Measurements from ENCODE around the gene TLE6. TPM values are rescaled to one million over a fixed set of nuclear protein-coding genes. Genes with fewer than 3 reads are reported as not detected.

Gene TLE6
- total and polyA plus RNA-seq, 10 of the 15 experiments (the other 5 are each of a cell fraction or from before 2014, with no cell fraction given), result 2.7 to 13.8 (median 6.4) TPM

DNA sequence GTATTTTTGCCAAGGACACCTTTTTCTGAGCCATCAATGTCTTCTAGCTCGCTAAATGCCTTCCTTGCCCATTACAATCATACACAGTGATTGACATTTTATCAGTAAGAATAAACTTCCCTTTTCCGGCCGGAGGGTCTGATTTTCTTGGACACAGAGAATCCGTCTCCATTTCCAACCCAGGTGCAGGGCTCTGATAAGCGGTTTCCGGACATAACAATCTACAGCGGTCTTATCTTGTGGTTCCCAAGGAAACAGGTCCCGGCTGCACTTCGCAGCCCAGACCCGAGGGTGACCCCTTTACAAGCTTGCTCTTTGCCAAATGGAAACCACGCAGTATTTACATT lies 27.5 kb upstream of the TLE6 start:
- H3K9ac ChIP-seq (ENCODE audit: control insufficient read depth, insufficient read depth, low read length), result peak overlapping the region; percentile 87
- ChIA-PET POLR2A (interaction anchor here (0.6 to 1.5 kb wide), 8 partner anchors 8 to 237 kb away, joined by 3 to 8 read pairs (median 4); partner anchors contain the start of genes THOP1 and ZNF57), SMC1A (ENCODE audit: uncharacterized antibody, unreplicated experiment) (interaction anchor here (0.7 to 2.9 kb wide), 14 partner anchors 9 to 303 kb away, joined by 3 to 13 read pairs (median 3); partner anchors contain the start of gene TLE6), CTCF (interaction anchor here (0.7 to 4.3 kb wide), 32 partner anchors 9 to 355 kb away, joined by 3 to 43 read pairs (median 5); partner anchors contain the start of genes GNA11, GNA15 and TLE6), RAD21 (ENCODE audit: unreplicated experiment) (interaction anchor here (0.7 to 2.4 kb wide), 14 partner anchors 11 to 302 kb away, joined by 3 to 16 read pairs (median 4); partner anchors contain the start of genes TLE6 and ZNF57)
- H3K4me1 ChIP-seq (ENCODE audit: control insufficient read depth, insufficient read depth, low read length), result peaks cover 3% of the 10 kb centered on the region
- H3K4me3 ChIP-seq, result peak overlapping the region; percentile 83
- in situ Hi-C loops (cut with MboI) (no loop called here), intact Hi-C loops (cut with micrococcal nuclease; ENCODE audit: unreplicated experiment) (loop anchor here (10.0 kb wide), 1 partner anchor 65 kb away; no protein-coding TSS in a partner anchor)
- WGBS (ENCODE audit: insufficient coverage, insufficient replicate concordance, low lambda C conversion rate, missing lambda C conversion rate), result 2% methylated on average over 11 of the region's 11 CpGs
- H3K27ac ChIP-seq (ENCODE audit: control insufficient read depth, insufficient read depth), result peak overlapping the region; percentile 85
- H3K9me3 ChIP-seq (replicated peaks; ENCODE audit: control insufficient read depth, insufficient read depth, low read length), result no peaks in the 10 kb centered on the region
- H2AFZ ChIP-seq (ENCODE audit: control insufficient read depth, low read depth, low read length), result peak overlapping the region; percentile 73
- no peak for FAIRE-seq
- DNase-seq (ENCODE audit: low read depth, low spot score), result no peak
- H3K36me3 ChIP-seq (ENCODE audit: control insufficient read depth in 2 of 2, insufficient read depth in 2 of 2, low read length in 1 of 2), result no peaks in the 10 kb centered on the region
- H3K79me2 ChIP-seq (ENCODE audit: control insufficient read depth, insufficient read depth, low read length), result peaks cover 17% of the 10 kb centered on the region
- peak overlapping the region; percentile 99 for H3K4me2 ChIP-seq (ENCODE audit: control insufficient read depth, insufficient read depth)
- ATAC-seq, result peak; percentile 49
- H4K20me1 ChIP-seq (ENCODE audit: control insufficient read depth, insufficient read depth), result no peaks in the 10 kb centered on the region
- BruUV-seq (replicated peaks), result no TSS peak
- H3K27me3 ChIP-seq (replicated peaks in 1 of 2; ENCODE audit: control insufficient read depth in 2 of 2, insufficient read depth in 2 of 2, low read length in 1 of 2), result no peaks in the 10 kb centered on the region
- TF ChIP-seq IKZF2 (IDR thresholded peaks at IDR 0.05) (peak in 1 of 2 experiments; percentile 13; a peak in 1 of 4 replicates), MYB (IDR thresholded peaks at IDR 0.05; ENCODE audit: borderline replicate concordance, low read depth, low read length) (no peak), JUND (IDR thresholded peaks at IDR 0.05; ENCODE audit: low read depth, low read length) (no peak), HDGF (IDR thresholded peaks at IDR 0.05) (no peak), SPI1 (IDR thresholded peaks at IDR 0.05; ENCODE audit: borderline replicate concordance, insufficient read depth, low read depth, low read length) (no peak), E2F8 (IDR thresholded peaks at IDR 0.05; ENCODE audit: low read depth, partially characterized antibody) (no peak), SUZ12 (IDR thresholded peaks at IDR 0.05; ENCODE audit: unreplicated experiment) (no peak), E2F4 (IDR thresholded peaks at IDR 0.05; ENCODE audit: low read depth, low read length) (no peak), ELK1 (IDR thresholded peaks at IDR 0.05; ENCODE audit: low read depth, low read length) (no peak), RELA (IDR thresholded peaks at IDR 0.05; ENCODE audit: borderline replicate concordance, partially characterized antibody) (no peak), PKNOX1 (IDR thresholded peaks at IDR 0.05) (peak; percentile 17; the same call in 1 of the 2 replicates)
- TF ChIP-seq, protein P1, sequence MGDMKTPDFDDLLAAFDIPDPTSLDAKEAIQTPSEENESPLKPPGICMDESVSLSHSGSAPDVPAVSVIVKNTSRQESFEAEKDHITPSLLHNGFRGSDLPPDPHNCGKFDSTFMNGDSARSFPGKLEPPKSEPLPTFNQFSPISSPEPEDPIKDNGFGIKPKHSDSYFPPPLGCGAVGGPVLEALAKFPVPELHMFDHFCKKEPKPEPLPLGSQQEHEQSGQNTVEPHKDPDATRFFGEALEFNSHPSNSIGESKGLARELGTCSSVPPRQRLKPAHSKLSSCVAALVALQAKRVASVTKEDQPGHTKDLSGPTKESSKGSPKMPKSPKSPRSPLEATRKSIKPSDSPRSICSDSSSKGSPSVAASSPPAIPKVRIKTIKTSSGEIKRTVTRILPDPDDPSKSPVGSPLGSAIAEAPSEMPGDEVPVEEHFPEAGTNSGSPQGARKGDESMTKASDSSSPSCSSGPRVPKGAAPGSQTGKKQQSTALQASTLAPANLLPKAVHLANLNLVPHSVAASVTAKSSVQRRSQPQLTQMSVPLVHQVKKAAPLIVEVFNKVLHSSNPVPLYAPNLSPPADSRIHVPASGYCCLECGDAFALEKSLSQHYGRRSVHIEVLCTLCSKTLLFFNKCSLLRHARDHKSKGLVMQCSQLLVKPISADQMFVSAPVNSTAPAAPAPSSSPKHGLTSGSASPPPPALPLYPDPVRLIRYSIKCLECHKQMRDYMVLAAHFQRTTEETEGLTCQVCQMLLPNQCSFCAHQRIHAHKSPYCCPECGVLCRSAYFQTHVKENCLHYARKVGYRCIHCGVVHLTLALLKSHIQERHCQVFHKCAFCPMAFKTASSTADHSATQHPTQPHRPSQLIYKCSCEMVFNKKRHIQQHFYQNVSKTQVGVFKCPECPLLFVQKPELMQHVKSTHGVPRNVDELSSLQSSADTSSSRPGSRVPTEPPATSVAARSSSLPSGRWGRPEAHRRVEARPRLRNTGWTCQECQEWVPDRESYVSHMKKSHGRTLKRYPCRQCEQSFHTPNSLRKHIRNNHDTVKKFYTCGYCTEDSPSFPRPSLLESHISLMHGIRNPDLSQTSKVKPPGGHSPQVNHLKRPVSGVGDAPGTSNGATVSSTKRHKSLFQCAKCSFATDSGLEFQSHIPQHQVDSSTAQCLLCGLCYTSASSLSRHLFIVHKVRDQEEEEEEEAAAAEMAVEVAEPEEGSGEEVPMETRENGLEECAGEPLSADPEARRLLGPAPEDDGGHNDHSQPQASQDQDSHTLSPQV (IDR thresholded peaks at IDR 0.05), result no peak

All from GM12878 (cell line).